ENCODE results near the gene HES3.

HES3 gene

DNA sequence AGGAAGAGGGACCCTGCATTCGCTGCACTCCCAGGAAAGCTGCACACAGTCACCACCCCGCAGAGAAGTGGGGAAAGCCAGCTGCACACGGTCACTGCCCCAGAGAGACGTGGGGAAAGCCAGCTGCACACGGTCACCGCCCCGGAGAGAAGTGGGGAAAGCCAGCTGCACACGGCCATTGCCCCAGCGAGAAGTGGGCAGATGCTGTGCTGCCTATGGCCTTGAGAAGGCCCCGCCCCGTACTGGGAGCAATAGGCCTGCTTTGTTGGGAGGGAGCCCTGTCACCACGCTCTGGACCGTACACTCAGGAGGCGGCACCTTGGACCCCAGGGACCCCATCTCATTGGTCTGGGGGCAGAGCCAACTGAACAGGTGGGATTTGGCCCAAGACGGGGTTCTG lies 21.2 kb downstream of the HES3 start:
- DNase-seq, result no peak

DNA sequence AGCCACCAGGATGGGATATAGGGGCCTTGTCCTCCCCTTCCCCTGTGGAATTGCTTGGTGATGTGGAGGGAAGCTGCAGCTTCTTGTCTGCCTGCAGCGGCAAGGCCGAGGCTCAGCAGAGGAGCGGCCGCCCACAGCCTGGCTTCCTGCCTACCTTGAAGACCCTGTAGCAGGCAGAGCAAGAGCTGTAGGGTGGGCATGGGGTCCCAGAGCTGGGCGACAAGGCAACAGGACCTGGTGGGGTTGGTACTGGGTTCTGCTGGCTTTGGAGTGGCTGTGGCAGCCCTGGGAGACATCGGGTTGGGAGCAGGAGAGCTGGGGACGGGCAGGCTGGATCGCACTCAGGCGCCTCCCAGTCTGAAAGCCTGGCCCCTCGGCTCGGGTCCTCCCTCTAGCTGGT lies 22.7 kb downstream of the HES3 start:
- no peak for DNase-seq

DNA sequence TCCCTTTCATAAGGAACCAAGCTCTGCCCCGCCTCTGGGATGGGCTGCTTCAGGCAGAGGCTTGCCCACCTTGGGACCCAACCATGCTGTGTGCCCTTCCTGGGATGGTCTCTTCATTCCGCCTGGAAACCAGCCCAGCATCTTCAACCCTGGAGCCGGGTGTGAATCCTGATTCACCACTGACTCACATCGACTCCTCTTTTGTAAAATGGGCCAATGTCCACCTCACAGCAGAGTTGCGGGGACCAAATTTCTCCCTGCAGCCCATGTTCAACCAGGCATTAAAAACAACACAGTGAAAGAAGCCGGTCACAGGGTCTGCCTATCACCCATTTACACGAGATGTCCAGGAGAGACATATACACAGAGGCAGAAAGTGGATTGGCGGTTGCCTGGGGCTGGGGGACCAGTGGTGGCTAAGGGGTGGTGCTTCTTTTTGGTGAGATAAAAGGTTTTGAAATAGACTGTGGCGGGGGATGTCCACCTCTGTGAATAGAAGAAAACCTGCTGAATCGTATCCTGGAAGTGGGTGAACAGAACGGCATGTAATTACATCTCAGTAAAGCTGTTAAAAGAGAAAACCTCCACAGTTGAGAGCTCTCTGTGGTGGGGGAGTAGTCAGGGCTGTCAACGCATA lies 23.8 kb downstream of the HES3 start:
- no peak for DNase-seq

DNA sequence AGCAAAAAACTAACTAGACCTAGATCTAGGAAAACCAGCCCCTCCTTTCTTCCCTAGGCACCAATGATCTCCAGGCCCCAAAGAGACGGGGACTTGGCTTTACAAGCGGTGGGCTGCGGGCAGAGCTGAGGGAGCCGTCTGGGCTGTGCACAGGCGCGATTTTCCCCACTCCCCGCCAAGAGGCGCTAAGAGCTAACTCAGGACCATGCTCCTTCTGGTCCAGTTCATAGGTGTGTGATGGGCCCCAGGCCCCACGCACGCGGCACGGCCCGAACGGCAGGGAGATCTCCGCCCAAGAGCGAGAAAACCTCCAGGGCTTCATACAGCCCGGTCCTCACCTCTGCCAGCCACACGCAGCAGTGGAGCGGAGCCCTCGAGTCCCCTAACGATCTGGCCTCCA lies 24.4 kb downstream of the HES3 start:
- DNase-seq, result no peak

DNA sequence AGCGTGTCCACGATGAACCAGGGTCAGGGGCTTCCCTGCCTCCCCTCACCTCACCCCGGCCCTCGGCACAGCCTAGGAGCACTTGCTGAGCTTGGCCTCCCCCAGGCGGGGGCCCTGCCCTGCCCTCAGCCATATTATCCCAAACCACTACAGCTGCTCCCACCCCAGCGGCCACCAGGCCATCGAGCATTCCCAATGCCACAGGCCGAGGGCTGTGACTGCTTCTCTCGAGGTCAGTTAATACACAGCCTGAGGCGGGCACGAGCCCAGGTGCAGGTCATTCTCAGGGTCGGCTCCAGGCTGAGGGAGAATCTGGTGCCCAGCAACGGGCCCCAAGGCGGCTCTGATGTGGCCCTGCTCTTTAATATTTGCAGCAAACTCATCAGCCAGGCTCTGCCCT lies 25.3 kb downstream of the HES3 start:
- no peak for DNase-seq

GRCh38 chr1:6269720-6270400 lies 25.9 kb downstream of the HES3 start:
- DNase-seq, result no peak

DNA sequence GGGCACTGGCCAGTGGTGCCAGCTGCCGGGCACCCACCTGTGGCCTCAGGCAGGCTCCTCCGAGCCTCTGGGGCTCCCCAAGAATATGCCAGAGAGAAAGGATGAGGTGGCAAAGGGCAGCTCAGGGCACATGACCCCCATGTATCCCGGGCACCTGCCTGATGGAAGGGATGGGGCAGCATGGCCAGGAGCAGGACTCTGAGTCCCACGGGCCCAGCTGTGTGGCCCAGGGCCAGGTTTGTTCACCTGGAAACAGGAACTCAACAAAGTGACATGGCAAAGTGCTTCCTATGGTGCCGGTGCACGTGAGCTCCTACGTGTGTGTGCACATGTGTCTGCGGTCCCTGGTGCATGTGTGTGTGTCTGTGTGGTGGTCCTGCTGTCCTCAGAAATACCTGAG lies 26.4 kb downstream of the HES3 start:
- no peak for DNase-seq

- no peak for DNase-seq
Observed at GRCh38 chr1:6271006-6271405, 27.0 kb downstream of the HES3 start.

- no peak for DNase-seq
Observed at GRCh38 chr1:6271554-6271953, 27.6 kb downstream of the HES3 start.

DNA sequence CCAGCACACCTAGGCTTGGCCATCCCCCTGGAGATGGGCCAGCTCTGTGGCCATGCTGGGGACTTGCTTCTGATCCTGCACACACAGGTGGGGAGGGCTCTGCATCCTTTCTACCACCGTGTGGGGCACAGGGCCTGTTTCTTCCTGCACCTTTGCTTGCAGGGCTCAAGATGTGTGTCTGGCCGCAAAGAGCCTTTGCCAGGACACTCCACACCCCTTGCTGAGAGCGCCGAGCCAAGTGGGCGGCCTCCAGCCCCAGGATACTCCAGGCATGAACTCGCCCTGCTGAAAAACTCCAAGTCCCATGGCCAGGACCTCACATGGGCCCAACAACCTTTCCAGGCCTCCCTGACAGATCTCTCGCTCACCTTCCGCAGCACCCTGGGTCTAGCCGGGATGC lies 28.5 kb downstream of the HES3 start:
- DNase-seq, result no peak

DNA sequence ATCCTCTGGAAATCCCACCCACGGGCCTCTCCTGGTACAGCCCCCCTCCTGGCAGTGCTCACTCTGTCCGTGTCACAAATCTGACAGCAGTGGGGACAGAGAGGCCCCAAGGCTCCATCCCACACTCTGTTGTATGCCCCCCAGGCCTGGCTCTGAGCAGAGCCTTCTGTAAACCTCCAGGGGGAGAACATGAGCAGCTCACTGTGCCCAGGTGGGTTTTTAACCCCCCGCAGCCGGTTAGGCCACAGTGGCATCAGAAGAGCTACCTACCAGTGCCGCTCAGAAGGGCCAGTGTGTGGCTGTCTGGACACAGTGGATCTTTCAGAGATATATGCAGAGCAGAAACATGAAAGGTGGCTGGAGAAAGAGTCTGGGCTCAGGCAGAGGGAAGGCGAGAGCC lies 28.9 kb downstream of the HES3 start:
- no peak for DNase-seq

GRCh38 chr1:6273380-6273891 lies 29.5 kb downstream of the HES3 start:
- no peak for DNase-seq

DNA sequence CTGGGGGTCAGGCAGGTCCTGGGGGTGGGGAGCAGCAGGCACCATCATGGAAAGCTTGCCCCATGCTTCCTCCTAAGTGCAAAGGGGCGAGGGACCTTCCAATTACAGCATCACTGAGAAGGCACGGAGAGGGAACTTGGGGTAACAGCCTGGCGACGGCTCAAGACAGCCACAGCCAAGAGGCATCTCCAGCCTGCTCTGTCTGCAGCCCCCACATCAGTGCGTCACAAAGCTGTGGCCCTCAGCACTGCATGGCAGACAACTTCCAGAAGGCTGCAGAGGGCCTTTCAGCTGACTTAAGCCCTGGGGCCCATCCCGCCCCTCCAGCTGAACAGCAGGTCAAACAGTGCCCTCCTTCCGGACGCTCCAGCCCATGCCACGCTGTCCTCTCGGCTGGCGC lies 30.1 kb downstream of the HES3 start:
- DNase-seq, result no peak

GRCh38 chr1:6274622-6275139 lies 30.7 kb downstream of the HES3 start:
- DNase-seq, result no peak

DNA sequence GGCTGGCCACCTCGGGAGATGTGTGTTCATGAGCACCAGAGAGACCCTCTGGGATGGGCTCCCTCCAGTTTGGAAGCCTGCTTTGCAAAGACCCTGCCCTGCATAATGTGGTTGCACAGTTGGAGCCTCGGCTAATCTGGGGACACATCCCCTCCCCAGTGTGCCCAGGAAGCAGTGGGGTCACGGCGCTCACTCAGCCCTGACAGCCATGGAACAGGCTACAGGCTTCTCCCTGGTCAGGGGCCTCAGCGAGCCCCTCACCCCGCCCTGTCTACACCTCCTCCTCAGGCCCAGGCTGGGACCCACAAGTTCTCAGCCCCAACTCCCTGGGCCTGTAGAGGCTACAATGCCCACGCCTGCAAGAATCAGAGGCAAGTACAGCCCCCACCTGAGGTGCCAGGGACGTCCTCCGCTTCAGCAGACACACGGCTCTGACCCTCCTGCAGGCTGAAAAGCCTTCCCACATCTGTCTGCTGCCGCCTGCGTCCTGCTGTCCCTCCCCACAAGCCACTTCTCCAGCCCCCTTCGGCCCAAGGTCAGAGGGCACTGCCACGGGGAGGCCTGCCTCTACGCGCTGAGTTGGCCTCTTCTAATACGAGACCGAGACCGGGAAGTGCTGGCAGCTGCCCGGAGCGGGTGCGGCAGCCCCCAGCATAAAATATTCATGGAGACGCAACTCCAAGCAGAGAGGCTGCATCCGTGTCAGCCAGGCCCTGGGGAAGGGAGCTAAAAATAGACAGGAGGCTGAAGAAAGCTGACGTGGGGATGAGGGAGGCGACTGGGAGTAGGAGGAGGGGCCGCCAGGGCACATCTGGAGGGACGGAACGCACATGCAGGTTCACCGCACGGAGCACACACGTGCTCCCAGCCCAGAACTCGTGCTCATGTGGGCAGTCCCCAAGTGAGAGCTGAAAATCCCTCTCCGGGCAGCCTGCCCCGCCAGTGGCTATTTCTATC lies 32.1 kb downstream of the HES3 start:
- DNase-seq, result no peak

DNA sequence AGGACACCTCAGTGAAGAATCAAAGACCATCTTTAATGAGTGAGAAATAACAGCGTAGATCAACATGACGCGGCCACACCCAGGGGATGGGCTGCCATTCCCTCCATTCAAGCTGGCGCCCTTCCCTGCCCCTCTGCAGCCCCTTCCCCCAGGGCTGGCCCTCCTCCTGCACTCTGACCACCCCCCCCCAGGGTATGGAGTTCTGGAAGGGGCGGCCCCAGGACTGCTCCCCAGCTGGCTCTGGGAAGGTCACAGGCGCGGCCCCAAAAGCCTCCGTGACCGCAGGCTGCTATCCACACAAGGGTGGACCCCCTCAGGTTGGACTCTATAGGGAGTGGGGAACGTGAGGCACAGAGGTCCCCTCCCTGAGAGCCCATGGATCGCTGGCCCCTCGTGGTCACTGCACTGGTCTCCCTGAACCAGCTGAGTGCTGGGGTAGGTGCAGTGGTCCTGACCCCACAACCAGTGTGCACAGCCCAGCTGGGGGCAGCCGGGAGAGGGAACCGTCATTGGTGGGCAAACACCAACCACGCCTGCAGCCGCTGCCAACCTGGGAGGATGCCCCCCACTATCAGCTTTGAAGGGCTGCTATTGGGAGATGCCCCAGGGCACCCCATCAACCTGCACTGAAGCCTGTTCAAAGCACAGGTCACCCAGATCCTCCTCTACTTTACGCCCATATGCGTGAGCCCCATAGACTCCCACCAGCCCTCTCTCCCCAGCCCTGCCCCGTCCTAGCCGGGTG lies 33.0 kb downstream of the HES3 start:
- no peak for DNase-seq

- no peak for DNase-seq
Observed at GRCh38 chr1:6278263-6278662, 34.3 kb downstream of the HES3 start.

- DNase-seq, result no peak
Observed at GRCh38 chr1:6279066-6279465, 35.1 kb downstream of the HES3 start.

GRCh38 chr1:6279613-6280383 lies 35.8 kb downstream of the HES3 start:
- no peak for DNase-seq

DNA sequence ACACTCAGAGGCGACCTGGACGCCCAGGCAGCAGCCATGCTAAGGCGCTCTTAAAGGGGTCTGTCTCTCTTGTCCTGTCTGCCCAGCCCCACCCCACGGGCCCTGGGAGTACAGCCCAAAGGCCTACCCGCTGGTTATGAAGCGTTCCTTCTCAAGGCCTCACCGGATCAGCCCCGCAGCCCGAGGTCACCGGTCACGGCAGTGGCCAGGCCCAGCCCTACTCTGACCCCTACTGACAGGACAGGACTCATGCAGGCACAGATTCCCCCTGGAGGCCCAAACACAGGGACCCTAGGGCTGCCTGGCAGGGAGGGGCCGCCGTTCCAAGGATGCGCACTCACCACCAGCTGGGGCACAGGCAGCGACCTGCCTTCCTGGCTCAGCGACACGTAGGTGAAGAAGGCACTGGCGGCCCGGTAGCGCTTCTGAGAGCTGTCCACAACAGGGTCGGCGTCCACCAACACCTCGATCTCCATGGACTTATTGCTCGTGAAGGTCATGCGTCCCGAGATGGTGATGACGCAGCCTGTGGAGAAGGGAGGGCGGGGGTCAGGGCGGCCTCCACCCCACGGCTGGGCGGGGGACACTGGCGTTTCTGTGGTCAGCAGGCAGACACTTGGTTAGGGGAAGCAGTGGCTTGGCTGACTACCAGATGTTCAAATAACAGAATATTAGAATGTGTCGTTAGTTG lies 36.9 kb downstream of the HES3 start:
- DNase-seq, result no peak
